DMS79 (cell line): ENCODE measurements around the gene MYO7B.

Experiments used
- DNase-seq: peaks from one replicate; lab custom pipeline; 2025; lab: John Stamatoyannopoulos, UW

The MYO7B gene

DNA sequence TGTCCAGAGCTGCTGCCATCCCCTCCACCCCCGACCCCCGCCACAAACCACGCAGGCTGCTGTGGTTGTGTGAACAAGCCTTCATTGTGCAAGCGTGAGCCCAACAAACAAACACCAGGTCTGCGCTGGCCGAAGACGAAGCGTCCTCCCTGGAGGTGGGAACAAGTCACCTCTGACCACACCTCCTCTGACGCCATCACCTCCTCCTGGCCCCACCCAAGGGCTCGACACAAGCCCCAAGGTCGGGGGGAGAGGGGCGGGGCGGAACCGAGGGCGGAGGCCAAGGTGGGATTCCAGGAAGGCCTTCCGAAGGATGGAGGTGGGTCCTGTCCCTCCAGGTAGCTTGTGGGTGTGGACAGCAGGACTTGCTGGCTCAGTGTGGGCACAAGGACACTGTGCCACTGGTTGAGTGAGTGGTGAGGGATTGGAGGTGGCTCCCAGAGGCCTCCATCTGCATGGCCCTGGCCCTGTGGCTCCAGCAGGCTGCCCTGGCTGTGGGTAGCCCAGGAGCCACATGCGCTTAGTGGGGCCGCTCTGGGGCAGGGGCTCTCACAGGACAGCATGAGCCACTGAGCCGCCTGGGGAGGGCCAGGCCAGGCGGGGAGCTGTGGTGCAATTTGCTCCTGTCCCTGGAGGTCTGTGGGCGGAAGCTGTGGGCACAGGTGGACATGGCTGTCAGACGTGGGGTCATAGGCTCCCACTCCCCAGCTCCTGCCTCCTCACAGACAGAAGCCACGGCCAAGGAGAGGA is 103.1 kb downstream of the MYO7B start:
- no peak for DNase-seq

DNA sequence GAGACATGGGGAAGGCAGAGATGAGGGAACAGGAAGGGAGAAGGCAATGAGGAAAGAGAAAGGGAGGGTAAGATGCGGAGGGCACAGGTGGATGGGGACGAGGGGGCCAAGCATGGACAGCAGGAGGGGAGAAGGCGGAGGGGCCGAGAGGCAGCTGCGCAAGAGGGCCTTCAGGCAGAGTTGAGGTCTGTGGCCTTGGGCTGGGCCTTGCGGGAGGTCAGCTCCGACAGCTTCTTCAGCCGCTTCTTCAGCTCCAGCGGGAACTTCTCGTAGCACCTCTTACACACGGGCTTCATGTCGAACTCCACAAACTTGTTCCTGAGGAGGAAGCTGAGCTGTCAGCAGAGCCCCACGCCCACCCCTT is 103.6 kb downstream of the MYO7B start:
- DNase-seq: no peak

DNA sequence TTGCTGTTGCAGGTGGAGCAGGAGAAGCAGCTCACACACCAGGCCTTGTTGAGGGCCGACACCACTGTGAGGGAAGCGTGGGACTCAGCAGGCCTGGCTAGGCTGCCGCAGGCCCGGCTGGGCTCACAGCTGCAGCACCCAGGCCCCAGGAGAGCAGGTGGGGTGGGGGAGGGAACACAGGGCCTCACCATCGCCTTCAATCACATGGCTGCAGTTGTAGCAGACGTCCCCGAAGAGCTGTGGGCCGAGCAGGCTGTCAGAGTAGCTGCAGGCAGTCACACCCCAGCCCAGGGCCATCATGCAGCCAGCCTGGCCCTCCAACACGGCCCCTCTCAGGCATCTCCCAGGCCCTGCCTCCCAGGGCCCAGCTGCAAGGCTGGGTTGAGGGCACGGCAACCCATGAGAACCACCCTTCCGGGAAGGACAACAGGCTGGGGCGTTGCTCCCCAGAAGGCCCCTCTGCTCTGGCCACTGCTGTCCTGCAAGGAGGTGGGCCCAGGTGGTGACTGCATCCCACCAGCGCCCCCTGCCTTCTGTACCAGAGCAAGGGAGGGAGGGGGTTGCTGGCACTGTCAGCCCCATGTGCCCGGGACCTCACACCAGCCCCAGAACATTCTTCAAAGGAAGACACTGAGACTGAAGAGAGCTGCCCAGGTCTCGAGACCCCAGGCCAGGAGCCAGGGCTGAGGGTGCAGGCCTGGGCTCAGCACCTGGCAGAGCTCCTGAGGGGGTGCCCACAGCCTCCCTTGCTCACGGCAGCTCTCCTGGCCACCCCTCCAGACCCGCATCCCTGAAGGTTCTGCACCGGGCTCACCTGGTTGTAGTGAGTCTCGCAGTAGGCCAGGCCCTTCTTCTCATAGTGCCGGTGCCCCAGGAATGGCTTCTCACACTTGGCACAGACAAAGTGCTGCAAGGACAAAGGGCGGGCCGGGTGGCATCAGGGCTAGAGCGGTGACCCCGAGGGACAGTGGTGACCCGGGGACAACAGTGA is 104.9 kb downstream of the MYO7B start:
- no peak for DNase-seq

DNA sequence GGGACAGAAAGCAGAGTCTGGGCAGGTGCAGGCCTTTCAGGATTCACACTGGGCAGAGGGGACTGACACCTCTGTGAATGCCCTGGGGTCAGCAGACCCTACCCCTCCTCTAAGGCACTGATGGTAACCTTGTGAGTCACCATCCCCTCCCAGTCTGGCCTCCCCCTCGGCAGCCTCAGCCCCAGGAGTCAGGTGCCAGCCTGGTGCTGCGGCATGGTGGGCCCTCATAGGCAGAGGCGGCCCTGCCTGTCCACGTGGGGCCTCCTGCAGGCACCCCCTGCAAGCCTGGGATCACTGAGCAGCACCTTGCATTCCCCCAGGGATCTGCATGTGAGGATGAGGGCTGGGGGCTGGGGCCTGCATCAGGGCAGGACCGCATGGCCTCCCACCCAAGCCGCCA is 105.7 kb downstream of the MYO7B start:
- DNase-seq: no peak

DNA sequence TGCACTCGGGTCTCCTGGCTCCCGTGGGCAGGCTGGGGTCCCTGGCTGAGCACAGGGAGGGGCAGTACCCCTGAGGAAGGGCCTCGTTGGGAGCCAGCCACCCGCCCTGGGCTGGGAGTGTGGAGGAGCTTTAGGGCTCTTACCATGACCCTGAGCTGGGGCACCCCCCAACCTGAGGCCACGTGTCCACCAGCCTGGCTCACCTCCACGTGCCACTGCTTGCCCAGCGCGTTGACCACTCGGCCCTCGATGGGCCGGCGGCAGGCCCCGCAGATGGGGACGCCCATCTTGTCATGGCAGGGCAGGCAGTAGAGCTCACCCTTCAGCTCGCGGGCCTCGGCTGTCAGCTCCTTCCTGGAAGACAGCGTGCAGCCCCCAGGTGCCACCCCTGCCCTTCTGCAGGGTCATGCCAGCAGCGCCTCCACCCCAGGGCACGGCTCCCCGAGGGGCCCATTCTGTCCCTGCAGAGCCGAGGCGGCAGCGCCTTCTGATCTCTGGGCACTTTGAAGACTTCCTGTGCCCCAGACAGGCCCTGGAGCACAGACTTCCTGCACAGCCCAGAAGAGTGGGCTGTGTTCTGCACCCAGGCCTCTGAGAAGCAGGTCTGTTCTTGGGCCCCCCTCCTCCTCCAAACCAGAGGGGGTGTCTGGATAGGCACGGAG is 106.5 kb downstream of the MYO7B start:
- no peak for DNase-seq

DNA sequence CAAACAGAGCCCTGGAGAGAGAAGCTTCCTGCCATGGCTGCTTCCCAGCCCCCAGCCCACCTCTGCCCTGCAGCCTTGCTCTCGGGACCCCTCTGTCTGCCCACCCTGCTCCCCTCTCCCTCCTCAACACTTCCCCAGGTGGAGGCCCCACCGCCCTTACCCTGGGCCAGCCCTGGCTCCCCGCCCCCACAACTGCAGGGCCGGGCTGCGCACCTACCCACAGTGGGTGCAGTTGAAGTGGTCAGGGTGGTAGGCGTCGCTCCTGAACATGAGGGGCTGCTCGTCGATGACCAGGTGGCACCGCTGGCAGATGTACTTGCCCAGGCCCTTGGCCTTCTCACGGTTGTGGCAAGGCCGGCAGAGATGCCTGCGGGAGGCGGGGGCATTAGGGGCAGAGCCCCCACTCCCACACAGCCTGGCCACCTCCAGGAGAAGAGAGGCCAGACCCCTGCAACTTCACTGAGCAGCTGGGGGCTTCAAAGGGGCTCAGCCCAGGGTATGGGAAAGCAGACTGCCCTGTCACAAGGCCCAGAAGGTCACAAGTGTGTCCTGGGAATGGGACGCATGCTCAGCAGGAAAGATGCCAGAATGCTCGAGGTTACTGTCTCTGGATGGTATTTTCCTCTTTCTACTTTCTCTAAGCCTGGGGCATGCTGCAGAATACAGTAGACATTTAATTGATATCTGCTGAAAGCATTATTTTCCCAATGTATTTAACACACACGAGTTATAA is 107.4 kb downstream of the MYO7B start:
- DNase-seq: no peak

DNA sequence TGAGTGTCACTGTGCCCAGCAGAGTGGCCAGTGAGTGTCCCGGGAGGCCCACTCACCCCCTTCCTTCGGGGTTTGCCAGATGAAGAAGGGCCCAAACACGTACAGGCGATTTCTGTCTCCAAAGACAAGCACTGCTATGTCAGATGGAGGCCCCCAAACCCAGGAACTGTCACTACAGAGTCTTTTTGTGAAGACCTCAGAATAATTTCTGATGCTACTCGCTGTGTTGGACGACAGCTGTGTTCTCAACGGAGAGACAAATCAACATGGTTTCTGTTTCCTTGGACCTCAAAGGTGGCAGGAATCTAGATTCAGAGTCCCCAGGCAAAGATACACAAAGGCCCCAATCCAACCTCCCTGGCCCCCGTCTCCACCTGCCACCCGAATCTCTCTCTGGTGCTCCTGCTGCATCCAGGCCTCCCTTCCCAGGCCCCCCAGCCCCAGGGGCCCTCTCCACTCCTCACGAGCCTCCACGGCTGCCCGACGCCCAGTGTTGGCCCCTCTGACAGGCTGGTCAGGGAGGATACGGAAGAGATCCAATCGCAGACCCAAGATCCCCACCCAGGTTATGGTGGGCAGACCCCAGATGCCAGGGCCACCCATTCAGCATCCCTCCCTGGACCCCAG is 108.1 kb downstream of the MYO7B start:
- DNase-seq: no peak

DNA sequence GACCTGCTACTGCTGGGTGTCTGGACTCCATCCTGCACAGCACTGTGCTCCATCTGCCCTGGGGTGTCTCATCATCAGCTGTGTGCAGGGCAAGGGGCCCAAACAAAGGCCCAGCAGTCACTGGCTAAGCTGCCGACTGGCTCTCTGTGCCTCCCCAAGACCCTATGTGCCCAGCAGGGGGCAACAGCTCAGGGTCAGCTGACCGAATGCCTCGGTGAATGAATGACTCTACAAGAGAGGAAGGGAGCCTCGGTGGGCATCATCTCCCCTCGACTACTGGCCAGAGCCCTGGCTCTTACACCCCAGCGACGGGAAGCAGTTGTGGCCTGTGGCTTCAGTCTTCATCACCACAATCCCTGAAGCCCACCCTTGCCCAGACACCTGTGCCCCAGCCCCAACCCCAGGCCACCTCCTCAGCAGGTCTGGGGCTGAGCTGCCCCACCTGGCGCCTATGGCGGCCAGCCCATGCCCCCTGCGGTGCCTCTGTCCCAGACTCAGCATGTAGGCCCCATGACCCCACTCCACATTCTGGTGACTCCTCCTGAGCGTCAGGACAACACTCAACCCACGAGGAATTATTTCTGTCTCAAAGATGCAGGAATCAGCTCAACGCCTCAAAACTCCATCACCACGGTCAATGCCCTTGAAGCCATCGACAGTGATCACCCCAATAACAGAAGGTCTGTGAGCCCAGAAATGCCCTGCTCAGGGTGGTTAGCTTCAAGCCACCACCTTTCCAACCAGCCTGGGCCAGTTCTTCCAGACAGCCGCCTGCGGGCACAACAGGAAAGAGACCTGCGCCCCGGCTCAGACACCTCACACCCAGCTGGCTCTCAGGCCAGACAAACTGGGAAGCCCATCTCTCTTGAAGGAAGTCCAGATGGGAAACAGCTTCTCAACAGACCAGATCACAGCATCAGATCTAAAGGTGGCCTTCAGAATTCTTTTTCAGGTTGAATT is 108.9 kb downstream of the MYO7B start:
- no peak for DNase-seq

DNA sequence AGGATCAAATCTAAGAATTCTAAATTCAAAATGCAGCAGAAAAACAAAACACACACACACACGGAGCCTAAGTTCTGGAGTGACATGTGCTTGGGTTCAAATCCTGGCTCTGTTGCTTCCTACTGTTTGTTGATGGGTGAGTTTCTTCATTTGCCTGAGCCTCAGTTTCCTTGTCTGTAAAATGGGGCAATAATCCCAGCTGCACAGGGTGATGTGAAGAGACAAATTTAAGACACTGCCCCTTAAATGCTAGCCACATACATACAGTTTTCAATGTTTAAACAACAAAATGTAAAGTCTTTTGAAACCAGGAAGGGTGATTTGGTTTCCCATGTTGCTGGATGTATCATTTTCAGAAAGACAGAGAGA is 109.5 kb downstream of the MYO7B start:
- no peak for DNase-seq

DNA sequence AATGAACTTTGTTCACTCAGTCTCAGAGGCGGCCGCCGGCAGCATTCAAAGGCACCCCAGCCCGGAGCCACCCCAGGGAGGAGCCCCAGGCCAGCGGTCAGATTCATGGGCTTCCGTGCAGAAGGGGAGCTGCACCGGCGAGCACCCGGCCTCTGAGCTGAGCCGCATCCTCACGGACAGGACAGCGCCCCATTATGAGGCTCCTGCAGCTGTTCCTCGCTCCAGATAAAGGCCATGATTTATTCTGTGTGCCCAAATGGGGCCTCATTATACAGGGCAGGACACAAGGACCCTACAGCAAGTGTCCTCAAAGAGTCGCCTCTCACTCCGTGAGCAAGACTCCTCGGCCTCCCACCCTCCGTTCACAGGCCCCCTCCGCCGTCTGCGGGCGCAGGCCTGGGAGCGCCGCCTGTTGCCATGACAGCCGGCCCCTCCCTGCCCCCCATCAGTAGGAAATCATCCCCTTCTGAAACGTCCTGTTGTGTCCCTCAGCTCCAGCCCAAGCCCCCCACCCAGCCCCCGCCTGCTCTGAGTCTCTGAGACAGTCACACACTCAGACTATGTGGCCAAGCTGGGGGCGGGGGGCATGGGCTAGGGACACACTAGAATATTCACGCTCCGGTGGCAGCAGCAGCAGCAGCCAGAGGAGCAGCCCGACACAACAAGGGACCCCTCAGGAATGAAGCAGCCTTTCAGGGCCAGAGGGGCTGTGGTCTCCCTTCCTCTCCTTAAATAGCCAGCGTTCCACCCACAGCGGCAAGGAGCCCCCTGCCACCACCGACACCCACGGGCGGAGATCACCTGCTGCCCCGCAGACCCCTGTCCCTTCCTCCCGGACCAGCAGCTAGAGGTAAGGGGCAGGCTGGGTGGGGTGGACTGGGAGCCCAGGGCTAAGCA is 110.2 kb downstream of the MYO7B start, which contains the start of gene GPR17:
Gene GPR17 (plus strand): TSS at position 759 of the 897 bp plus-strand sequence. CDS start 4,583 bp downstream, outside the sequence.
- DNase-seq: no peak

DNA sequence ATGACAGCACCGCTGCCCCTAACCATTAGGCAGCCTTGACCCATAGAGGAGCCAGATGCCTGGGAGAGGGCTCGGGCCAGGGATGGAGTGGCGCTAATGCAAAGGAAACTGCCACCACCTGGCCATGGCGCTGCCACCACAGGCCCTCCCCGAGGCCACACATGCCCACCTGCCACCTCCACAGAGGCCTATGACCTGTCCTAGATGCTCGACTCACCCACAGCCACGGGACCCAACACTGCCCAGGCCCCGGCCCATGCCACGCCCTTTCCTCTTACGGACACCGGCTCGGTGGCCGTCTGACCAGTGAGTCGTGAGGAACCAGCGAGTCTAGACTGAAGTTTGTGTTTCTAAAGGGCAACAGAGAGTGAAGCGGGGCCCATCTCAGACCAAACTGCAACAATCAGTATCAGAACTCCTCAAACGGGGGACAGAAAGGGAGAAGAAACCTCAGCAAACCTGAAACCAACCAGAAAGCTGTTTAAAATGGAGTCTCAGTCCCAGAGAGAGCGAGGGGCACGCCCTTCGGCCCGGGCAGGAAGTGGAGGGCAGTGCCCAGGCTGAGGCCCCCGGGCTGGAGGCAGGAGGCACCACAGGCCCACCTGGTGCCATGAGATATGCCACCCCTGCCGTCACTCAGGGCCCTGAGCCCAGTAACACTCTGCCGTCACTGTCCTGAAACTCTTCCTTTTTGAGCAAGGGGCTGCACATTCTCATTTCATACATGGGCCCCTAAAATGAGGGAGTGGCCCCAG is 111.2 kb downstream of the MYO7B start:
- DNase-seq: no peak

DNA sequence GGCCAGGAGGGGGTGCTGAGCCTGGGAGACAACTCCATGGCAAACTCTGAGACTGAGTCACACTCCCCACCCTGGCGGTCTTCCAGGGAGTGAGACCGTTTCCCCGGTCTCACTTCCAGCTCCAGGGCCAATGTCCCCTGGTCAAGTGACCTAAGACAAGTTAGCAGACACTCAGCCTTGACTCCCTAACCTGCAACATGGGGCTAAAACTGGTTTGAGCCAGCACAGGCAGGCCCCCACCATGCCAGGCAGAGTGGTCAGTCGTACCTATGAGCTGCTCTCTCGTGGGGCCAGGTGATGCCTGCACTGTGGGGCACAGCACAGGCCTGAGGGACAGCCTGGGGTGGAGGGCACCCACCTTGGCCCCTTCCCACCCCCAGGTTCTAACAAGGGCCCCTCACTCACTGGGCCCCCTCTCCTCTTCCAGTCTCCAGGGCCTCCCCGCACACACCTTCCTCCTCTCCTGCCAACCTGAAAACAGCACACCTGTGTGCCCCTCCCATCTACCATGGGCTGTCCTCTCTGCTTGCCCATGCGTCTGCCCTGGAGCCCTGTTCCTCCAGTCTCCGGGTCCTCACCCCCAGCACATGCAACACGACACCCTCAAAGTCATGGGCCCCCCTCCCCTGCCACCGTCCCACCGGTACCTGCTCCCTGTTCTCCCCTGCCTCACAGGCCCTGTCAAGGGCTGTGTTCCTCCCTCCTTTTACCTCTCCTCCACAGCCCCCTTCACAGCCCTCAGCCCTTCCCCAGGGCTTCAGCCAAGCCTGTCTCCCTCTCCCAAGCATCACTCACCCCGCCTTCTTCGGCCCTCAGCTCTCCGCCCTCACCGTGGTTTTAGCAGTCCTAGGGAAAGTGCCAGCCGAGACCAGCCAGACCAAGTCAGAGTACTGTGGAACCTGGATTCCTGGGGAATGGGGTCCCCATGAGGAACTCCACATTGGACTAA is 112.0 kb downstream of the MYO7B start:
- no peak for DNase-seq

DNA sequence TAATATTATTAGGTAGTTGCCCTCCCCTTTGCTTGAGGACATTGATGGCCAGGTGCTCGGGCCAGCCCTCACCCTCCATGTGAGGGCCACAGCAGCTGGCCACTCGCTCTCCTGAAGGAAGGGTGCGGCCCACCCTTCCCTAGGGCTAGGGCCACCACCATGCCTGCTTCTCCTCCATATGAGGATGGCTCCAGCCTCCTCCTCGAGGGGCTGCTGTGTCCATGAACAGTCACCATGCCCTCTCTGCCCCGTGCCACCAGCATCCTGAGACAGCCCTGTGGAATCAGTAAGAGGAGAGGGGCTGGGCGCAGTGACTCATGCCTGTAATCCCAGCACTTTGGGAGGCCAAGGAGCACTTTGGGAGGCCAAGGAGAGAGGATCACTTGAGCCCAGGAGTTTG is 112.8 kb downstream of the MYO7B start:
- DNase-seq: no peak

DNA sequence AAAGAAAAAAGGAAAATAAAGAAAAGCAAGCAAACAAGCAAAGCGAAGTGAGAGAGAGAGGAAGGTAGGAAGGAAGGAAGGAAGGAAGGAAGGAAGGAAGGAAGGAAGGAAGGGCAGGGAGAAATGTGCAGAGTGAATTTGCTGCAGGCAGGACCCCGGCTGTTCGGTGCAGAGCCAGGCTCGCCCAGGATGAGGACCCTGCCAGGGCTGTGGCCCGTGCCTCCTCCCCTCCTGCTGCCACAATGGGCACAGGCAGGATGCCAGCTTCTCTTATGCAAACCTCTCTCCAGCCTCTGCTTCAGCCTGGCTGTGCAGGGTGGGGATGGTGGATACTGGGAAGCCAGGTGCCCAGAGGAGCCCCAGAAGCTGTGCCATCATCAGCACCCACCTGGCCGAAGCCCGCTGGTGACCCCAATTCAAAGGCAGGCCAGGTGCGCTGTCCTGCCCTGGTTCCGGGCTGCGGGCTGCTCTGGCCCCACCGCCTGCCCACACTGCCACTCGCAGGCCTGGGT is 113.7 kb downstream of the MYO7B start:
- DNase-seq: no peak

DNA sequence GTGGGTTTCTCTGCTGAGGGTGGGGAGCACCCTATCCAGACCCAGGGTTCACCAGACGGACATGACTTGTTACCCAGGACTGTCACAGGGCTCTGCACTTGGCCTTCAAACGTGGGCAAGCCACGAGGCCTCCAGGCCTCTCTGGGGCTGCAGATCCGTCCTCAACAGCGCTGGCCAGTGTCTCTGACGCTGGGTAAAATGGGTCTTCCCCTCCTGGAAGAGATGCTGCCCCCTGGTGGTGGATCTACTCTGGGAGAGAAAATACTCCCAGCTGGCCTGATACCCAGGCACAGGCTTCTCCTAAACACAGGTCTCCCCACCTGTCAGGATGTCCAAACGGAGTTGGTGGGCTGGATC is 114.2 kb downstream of the MYO7B start:
- DNase-seq: no peak

DNA sequence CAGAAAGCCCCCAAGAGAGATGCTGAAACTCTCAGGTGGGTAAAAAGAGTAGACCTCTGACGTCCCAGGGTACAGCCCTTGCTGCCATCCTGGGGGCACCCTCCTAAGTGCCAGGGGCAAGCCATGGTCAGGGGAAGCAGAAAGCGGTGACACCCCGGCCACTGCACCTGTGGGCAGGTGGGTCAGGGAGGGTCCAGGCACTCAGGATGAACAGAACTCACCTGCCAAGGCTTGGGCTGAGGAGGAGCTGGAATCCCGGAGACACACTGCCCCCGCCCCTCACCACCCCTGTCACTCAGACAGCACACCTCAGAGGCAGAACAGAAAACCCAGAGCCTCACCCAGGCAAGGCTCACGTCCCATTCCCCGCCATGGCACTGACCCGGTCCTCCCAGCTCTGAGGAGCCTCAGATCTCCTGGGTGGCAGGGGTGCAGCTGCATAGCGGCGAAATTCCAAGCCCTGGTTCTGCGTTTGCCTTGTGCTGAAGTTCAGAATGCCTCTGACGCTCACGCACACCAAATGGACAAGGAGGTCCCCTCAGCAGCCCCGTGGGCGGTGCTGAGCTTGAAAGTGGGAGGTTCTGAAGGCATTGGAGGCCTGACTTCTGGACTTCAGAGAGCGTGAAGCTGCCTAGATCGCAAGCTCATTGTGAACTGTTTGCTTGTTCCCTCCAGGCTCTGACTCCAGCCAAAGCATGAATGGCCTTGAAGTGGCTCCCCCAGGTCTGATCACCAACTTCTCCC is 114.7 kb downstream of the MYO7B start:
- DNase-seq: no peak
